Muscle layer of duodenum (tissue), 2 donors: Measurements from ENCODE around the gene UROC1.
"Not testable (repeated sequence)": the region's sequence is repeated elsewhere in the genome, so short reads cannot be mapped to it uniquely, and the experiment has no call there.

ENCODE experiments used
- H3K27ac ChIP-seq: one replicate; pipeline ENCODE4 v1.7.0; 2013; ENCODE audit warnings: mild to moderate bottlenecking, low read length
- H3K27me3 ChIP-seq: one replicate; pipeline ENCODE4 v1.7.0; 2013; ENCODE audit warnings: low read depth, mild to moderate bottlenecking, control low read depth, low read length
- H3K36me3 ChIP-seq, 2 donors: one replicate each; pipeline ENCODE4 v1.7.0; 2013; ENCODE audit warnings: low read length in 2 of 2, control low read depth in 1 of 2, mild to moderate bottlenecking in 1 of 2; ENCODE audit not compliant: insufficient read depth in 2 of 2, control insufficient read depth in 1 of 2
- H3K4me1 ChIP-seq, 2 donors: one replicate each; pipeline ENCODE4 v1.7.0; 2013; ENCODE audit warnings: low read length in 2 of 2, mild to moderate bottlenecking in 2 of 2, control low read depth in 1 of 2, moderate library complexity in 1 of 2; ENCODE audit not compliant: insufficient read depth in 2 of 2, control insufficient read depth in 1 of 2
- H3K4me3 ChIP-seq, 2 donors: one replicate each; pipeline ENCODE4 v1.7.0; 2013; ENCODE audit warnings: low read length in 2 of 2, low read depth in 1 of 2, mild to moderate bottlenecking in 1 of 2
- H3K9me3 ChIP-seq, 2 donors: one replicate each; pipeline ENCODE4 v1.7.0; 2013; ENCODE audit warnings: low read length in 2 of 2, control low read depth in 1 of 2, mild to moderate bottlenecking in 1 of 2; ENCODE audit not compliant: control insufficient read depth in 1 of 2
- donor health status: healthy.

The UROC1 gene

DNA sequence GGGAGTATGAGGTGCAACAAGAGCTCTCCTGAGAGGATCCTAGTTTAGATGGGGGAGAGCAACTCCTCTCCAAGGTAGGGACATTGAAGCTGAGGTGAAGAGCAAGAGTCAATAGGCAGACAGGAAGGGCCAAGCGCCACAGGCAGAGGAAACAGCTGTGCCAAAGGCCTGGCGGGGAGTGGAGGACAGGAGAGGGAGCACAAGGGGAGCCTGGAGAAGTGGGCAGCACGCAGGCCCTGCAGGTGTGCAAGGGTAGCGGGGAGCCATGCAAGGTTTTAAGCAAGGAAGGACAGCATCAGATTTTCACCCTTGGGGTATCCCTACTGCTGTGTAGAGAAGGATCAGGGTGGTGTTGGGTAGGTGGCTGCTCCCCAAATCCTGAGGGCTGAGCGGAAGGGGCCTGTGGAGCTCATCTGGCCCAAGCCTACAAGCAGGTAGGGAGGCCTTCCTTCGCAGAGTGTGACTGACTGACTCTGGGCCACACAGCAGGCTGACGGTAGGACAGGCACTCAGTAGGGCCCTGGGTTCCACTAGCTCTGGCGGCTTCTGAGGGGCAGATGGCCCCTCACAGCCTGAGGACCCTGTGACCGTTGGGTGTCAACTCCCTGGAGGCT, 19.6 kb upstream of the UROC1 start:
- Histone ChIP-seq H3K27ac (no peak overlapping the region), H3K36me3 (no peaks in the 10 kb centered on the region), H3K27me3 (peaks cover 4% of the 10 kb centered on the region), H3K9me3 (no peaks in the 10 kb centered on the region), H3K4me1 (peaks cover 0 to 8% of the 10 kb centered on the region in 2 donors), H3K4me3 (no peak overlapping the region)

DNA sequence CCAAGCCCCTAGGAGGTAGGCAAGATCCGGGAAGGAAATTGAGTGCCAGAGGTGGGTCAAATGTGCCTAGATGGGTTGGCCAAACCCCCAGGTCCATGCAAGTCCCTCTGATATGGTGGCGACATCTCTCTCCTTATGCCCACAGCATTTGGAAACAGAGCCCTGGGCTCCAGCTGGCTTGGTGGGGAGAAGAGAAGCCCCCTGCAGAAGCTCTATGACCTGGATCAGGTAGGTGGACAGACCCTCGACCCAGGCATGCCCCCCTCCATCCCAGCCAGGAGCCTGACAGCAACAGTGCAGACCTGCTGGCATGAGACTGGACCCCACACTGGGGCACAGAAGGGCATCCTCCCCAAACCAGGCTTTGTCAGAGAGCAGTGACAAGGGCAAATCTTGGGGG, 18.6 kb upstream of the UROC1 start:
- no peaks in the 10 kb centered on the region for H3K36me3 ChIP-seq

DNA sequence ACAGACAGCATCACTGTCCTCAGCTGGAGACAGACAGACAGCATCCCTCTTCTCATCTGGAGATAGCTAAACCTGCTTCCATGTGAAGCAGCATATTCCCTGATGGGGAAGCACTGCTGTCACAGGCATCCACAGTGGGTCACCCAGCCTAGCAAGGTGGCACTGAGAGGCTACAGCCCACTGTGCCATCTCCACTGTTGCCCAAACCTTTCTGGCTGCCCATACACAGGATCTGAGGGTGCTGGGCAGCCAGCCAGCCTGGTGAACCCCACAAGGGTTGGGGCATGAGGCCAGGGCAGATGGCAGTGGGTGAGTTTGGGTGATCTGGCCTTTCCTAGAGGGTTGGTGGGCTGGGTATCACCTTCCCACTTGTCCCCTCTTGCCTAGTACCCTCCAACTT, 18.1 kb upstream of the UROC1 start:
- Histone ChIP-seq H3K4me3 (no peak overlapping the region), H3K27ac (no peak overlapping the region), H3K9me3 (no peaks in the 10 kb centered on the region), H3K27me3 (peaks cover 4% of the 10 kb centered on the region), H3K36me3 (no peaks in the 10 kb centered on the region), H3K4me1 (peaks cover 0 to 6% of the 10 kb centered on the region in 2 donors)

More for the DNA sequence above, 18.6 kb upstream of the UROC1 start:
- Histone ChIP-seq H3K27me3 (peaks cover 4% of the 10 kb centered on the region), H3K9me3 (no peaks in the 10 kb centered on the region), H3K27ac (no peak overlapping the region), H3K4me1 (peaks cover 0 to 8% of the 10 kb centered on the region in 2 donors), H3K4me3 (no peak overlapping the region)

DNA sequence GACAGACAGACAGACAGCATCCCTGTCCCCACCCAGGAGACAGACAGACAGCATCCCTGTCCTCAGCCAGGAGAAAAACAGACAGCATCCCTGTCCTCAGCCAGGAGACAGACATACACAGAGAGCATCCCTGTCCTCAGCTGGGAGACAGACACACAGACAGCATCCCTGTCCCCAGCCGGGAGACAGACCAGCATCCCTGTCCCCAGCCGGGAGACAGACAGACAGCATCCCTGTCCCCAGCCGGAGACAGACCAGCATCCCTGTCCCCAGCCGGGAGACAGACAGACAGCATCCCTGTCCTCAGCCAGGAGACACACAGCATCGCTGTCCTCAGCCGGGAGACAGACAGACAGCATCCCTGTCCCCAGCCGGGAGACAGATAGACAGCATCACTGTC, 17.1 kb upstream of the UROC1 start:
- not testable (repeated sequence) for H3K4me3 ChIP-seq, H3K27me3 ChIP-seq, H3K27ac ChIP-seq, H3K36me3 ChIP-seq, H3K4me1 ChIP-seq, H3K9me3 ChIP-seq

DNA sequence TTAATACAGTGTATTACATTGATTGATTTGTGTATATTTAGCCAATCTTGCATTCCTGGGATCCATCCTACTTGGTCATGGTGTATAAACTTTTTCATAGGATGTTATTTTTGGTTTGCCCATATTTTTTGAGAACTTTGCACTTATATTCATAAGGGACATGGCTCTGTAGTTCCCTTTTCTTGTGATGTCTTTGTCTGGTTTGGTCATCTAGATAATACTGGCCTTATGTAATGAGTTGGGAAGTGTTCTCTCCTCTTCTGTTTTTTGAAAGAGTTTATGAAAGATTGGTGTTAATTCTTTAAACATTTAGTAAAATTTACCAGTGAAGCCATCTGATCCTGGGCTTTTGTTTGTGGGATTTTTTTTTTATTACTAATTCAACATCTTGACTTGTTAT, 15.9 kb upstream of the UROC1 start:
- H3K36me3 ChIP-seq: no peaks in the 10 kb centered on the region
- peaks cover 4% of the 10 kb centered on the region for H3K27me3 ChIP-seq
- H3K4me1 ChIP-seq: no peaks in the 10 kb centered on the region
- no peak overlapping the region for H3K4me3 ChIP-seq
- H3K9me3 ChIP-seq: no peaks in the 10 kb centered on the region
- H3K27ac ChIP-seq: no peak overlapping the region

DNA sequence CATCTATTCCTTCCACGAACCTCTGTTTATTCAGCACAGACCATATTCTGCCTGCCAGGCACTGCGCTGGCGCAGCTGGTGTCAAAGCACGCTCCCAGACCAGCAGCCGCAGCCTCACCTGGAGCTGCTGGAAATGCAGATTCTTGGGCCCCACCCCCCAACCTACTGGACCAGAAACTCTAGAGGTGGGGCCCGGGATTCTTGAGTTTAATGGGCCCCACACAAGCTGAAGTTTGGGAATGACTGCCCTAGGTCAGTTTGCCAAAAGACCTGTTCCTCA, 13.4 kb upstream of the UROC1 start:
- H3K27ac ChIP-seq: no peak overlapping the region
- H3K4me3 ChIP-seq: no peak overlapping the region
- no peaks in the 10 kb centered on the region for H3K9me3 ChIP-seq
- no peaks in the 10 kb centered on the region for H3K36me3 ChIP-seq
- no peaks in the 10 kb centered on the region for H3K4me1 ChIP-seq
- H3K27me3 ChIP-seq: peaks cover 4% of the 10 kb centered on the region

DNA sequence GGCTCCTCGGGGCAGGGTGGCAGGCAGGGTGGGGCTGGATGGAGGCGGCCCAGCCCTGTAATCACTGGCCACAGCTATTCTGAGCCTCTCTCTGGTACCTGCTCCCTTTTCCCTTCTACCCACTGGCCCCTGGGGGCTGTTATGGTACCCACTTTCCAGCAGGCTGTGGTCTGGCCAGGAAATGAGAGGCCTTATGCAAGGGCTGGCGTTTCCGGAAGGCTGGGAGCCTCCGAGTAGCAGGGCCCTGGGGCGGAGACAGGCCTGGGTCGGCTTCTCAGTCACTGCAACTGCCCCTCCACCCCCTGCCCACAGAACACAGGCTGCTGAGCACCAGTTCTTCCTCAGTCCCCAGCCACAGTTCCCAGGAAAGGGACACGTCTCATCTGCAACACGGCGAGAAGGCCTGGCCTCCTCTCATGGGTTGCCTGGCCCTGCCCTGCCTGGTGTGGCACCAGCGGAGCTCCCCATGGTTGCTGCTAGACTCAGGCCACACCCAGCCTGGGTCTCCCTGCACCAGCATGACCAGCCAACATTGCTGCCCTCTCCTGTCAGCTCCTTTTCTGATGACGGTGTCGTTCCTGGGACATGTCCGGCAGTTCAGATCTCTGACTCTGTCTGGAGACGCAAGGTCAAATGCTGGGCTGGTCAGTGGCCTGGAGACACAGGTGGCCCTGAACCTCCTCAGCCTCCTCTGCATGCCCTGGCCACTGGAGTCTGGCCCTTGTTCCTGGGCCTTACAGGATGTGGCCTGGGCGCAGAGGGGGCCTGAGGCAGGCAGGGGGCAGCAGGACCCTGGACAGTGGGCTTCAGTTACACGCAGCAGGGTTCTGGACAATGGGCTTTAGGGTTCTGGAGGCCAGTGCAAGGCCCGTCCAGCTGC, 12.8 kb upstream of the UROC1 start:
- Histone ChIP-seq H3K4me1 (no peaks in the 10 kb centered on the region), H3K4me3 (no peak overlapping the region), H3K27me3 (no peaks in the 10 kb centered on the region), H3K27ac (no peak overlapping the region), H3K36me3 (no peaks in the 10 kb centered on the region), H3K9me3 (no peaks in the 10 kb centered on the region)

DNA sequence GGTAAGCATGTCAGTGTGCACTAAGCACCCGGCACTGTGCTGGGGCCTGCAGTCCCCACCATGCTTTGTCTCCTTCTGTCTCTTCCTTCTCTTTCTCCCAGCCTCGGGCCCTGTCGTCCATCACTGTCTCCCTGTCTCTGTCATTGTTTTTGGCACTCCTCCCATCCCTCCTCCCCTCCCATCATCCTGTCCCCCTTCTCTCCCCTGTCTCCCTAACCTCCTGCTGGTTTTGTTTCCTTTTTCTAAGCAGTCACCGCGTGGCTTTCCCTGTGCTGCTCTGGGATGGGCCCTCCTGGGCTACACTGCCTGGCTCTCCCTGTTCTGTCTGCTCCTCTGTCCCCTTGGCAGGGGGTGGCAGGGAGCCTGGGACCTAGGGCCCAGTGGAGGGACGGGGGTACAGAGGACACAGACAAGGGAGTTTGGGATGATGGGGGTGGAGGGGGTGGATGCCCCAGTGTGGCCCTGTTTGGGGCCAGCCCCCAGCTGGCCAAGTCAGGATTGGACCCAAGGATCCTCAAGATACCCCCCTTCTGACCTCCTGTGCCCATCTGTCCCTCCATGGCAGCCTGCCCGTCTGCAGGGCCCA, 12.1 kb upstream of the UROC1 start:
- H3K4me1 ChIP-seq: peaks cover under 1 to 2% of the 10 kb centered on the region in 2 donors
- H3K27me3 ChIP-seq: no peaks in the 10 kb centered on the region
- no peak overlapping the region for H3K27ac ChIP-seq
- H3K4me3 ChIP-seq: no peak overlapping the region
- H3K36me3 ChIP-seq: no peaks in the 10 kb centered on the region
- no peaks in the 10 kb centered on the region for H3K9me3 ChIP-seq

DNA sequence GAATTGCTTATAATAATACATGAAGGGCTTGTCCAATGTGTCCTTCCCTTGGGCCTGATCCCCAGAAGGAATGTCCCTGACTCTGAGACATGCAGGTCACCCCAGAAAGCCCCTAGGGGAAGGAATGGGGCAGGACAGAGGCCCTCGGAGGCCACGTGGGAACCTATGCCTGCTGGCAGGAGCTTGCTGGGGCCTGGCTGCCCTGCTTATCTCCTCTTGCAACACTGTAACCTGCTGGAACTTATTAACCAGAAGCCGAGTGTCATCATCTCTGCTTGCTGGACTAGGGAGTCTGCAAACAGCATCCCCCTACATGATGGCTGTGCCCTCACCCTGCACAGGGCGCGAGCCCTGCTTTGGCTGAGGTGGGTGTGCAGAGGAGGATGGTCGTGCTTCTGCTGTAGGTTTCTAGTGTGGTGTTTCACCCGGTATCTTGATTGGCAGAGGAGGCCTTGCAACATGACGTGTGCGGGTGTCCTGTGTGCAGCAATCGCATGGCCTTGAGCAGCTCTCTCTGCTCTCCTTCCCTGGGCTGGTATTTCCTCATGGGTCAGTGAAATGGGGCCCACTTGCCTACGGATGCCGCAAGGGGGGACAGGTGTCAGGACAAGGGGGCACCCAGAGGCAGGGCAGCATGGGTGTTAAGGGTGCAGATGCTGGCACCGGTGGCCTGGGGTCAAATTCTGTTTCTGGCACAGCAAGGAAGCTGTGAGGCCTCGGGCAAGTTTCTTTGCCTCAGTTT, 11.4 kb upstream of the UROC1 start:
- H3K27ac ChIP-seq: no peak overlapping the region
- no peaks in the 10 kb centered on the region for H3K9me3 ChIP-seq
- H3K4me1 ChIP-seq: peaks cover 3 to 8% of the 10 kb centered on the region in 2 donors
- H3K4me3 ChIP-seq: no peak overlapping the region
- no peaks in the 10 kb centered on the region for H3K36me3 ChIP-seq
- H3K27me3 ChIP-seq: no peaks in the 10 kb centered on the region

DNA sequence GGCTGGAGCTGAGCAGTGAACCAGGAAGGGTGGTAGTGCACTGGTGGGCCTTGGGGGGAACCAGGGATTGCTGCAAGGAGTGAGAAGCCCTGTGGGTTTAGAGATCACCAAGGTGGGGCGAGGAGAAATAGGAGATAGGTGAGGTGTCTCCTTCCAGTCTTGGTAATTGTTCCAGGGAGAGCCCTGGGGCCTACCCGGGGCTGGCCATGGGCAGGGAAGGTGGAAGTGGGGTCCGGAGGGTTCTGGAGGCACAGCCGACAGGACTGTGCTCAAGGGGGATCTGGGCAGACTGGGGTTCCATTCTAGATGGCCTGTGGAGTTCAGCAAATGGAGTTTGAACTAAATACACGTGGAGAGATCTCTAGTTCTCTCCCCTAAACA, 10.8 kb upstream of the UROC1 start:
- Histone ChIP-seq H3K27me3 (peaks cover 3% of the 10 kb centered on the region), H3K27ac (no peak overlapping the region), H3K9me3 (no peaks in the 10 kb centered on the region), H3K4me1 (peaks cover 3 to 12% of the 10 kb centered on the region in 2 donors), H3K4me3 (no peak overlapping the region), H3K36me3 (no peaks in the 10 kb centered on the region)

DNA sequence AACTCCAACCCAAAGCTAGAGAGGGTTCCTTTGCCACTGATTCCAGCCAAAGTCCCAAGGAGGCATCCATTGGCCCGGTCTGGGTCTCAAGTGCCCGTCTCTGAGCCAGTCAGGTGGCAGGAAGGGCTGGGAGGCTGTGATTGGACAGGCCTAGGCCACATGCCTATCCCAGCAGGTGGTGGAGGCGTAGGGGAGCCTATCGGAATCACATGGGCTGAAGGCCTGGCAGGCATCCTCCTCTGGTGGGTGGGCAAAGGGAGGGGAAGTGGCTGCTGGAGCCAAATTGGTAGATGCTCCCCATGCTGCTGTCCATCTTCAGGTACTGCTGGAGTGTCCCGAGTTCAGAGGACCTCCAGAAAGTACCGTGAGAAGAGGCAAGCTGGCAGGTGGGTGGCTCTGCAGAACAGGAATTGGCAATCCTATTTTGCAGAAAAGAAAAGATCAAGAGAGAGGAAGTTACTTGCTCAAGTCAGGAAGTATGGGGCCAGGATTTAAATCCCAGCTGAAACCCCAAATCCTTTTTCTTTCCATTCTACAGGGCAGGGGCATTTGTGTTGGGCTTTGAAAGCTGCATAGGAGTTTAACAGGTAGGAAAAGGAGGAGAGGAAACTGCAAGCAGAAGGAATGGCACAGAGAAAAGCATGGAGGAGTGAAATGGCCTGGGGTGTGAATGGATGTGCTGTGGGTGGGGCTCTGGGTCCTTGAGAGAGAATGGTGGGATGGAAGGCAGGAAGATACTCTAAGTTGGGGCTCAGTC, 10.1 kb upstream of the UROC1 start:
- H3K9me3 ChIP-seq: no peaks in the 10 kb centered on the region
- H3K36me3 ChIP-seq: no peaks in the 10 kb centered on the region
- H3K27ac ChIP-seq: no peak overlapping the region
- peaks cover 3% of the 10 kb centered on the region for H3K27me3 ChIP-seq
- H3K4me1 ChIP-seq: peaks cover 3 to 12% of the 10 kb centered on the region in 2 donors
- H3K4me3 ChIP-seq: no peak overlapping the region
